HS-27A (cell line): ENCODE results near the gene TXNDC11.

ENCODE experiments used
- DNase-seq: peaks from one replicate; pipeline ENCODE4 v3.0.0-alpha.2; 2012; ENCODE audit warnings: low read depth, missing footprints

TXNDC11 gene

GRCh38 chr16:11691235-11691634 is 51.4 kb downstream of the TXNDC11 start:
- DNase-seq: no peak

GRCh38 chr16:11689031-11689840 is 53.4 kb downstream of the TXNDC11 start:
- no peak for DNase-seq

GRCh38 chr16:11688520-11688886 is 54.2 kb downstream of the TXNDC11 start:
- DNase-seq: no peak

GRCh38 chr16:11687601-11688519 is 54.8 kb downstream of the TXNDC11 start:
- no peak for DNase-seq

- no peak for DNase-seq
Measured at GRCh38 chr16:11686713-11687380, 55.8 kb downstream of the TXNDC11 start.

GRCh38 chr16:11685844-11686618 is 56.6 kb downstream of the TXNDC11 start:
- DNase-seq: no peak

GRCh38 chr16:11684231-11685025 is 58.2 kb downstream of the TXNDC11 start:
- no peak for DNase-seq

- DNase-seq: no peak
Measured at GRCh38 chr16:11683145-11683544, 59.5 kb downstream of the TXNDC11 start.

- DNase-seq: peak; percentile 24
Measured at GRCh38 chr16:11682655-11683096, 60.0 kb downstream of the TXNDC11 start.

GRCh38 chr16:11681976-11682654 is 60.5 kb downstream of the TXNDC11 start:
- DNase-seq: no peak

GRCh38 chr16:11681556-11681955 is 61.1 kb downstream of the TXNDC11 start:
- no peak for DNase-seq

GRCh38 chr16:11679941-11680911 is 62.4 kb downstream of the TXNDC11 start:
- no peak for DNase-seq

- no peak for DNase-seq
Measured at GRCh38 chr16:11679250-11679649, 63.4 kb downstream of the TXNDC11 start.

GRCh38 chr16:11677959-11678881 is 64.4 kb downstream of the TXNDC11 start:
- DNase-seq: no peak

- no peak for DNase-seq
Measured at GRCh38 chr16:11677451-11677951, 65.2 kb downstream of the TXNDC11 start.

- DNase-seq: no peak
Measured at GRCh38 chr16:11676799-11677198, 65.9 kb downstream of the TXNDC11 start.
